ENCODE results near the gene KBTBD3.

DNA sequence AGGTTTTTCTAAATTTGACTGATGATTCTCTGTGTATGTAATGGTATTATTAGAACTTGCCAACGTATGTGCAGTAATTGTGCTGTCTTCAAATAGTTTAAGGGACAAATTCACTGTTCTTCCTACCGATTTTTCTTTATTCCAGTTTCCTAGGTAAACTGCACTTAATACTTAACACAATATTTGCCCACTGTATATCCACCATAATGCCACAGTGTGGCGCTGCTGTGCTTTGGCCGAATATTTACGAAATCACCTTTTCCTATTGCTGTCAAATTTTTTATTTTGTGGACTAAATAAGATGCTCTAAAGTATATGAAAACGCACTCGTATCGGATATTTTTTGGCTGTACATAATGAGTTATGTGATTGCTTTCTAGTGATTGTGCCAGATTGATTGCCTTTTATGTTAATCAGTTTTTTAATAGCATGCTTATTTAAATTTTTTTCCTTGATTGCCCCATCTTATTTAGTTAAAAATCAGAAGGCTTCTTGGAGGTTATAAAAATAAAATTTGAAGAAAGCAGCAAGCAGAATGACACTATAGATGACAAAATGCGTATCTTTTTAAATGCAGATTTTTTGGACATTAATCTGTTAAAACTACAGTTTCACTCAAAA is 10.8 kb upstream of the KBTBD3 start:
- TF ChIP-seq, protein P1, sequence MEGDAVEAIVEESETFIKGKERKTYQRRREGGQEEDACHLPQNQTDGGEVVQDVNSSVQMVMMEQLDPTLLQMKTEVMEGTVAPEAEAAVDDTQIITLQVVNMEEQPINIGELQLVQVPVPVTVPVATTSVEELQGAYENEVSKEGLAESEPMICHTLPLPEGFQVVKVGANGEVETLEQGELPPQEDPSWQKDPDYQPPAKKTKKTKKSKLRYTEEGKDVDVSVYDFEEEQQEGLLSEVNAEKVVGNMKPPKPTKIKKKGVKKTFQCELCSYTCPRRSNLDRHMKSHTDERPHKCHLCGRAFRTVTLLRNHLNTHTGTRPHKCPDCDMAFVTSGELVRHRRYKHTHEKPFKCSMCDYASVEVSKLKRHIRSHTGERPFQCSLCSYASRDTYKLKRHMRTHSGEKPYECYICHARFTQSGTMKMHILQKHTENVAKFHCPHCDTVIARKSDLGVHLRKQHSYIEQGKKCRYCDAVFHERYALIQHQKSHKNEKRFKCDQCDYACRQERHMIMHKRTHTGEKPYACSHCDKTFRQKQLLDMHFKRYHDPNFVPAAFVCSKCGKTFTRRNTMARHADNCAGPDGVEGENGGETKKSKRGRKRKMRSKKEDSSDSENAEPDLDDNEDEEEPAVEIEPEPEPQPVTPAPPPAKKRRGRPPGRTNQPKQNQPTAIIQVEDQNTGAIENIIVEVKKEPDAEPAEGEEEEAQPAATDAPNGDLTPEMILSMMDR (conservative IDR thresholded peaks at IDR 0.05 in 1 of 2, IDR thresholded peaks at IDR 0.05 in 1 of 2; ENCODE audit: low read depth in 1 of 2, low read length in 2 of 2): peak; percentile 89 to 91
- no peak for TF ChIP-seq EZH2 (IDR thresholded peaks at IDR 0.05; ENCODE audit: low read length, missing control alignments)
